ENCODE data around the gene CA10. TPM values are rescaled to one million over a fixed set of nuclear protein-coding genes. Genes with fewer than 3 reads are reported as not detected.

Gene CA10
- total RNA-seq, 4 donors from 2014 or later, result not detected

DNA sequence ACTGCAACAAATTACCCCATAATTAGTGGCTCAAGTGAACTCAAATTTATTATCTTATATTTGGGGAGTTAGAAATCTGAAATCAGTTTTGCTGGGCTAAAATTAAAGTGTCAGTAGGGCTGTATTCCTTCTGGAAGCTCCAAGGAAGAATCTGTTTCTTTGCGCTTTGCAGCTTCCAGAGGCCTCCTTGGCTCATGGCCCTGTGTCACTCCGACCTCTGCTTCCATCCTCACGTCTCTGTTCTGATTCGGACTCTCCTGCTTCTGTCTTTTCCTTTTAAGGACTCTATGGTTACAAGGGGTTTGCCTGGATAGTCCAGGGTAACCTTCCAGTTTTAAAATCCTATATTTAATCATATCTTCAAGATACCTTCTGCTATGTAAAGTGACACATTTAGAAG, 232.1 kb downstream of the CA10 start:
- no peak for TF ChIP-seq POLR2A (IDR thresholded peaks at IDR 0.05; ENCODE audit: low read depth)
- TF ChIP-seq, protein P1, sequence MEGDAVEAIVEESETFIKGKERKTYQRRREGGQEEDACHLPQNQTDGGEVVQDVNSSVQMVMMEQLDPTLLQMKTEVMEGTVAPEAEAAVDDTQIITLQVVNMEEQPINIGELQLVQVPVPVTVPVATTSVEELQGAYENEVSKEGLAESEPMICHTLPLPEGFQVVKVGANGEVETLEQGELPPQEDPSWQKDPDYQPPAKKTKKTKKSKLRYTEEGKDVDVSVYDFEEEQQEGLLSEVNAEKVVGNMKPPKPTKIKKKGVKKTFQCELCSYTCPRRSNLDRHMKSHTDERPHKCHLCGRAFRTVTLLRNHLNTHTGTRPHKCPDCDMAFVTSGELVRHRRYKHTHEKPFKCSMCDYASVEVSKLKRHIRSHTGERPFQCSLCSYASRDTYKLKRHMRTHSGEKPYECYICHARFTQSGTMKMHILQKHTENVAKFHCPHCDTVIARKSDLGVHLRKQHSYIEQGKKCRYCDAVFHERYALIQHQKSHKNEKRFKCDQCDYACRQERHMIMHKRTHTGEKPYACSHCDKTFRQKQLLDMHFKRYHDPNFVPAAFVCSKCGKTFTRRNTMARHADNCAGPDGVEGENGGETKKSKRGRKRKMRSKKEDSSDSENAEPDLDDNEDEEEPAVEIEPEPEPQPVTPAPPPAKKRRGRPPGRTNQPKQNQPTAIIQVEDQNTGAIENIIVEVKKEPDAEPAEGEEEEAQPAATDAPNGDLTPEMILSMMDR (IDR thresholded peaks at IDR 0.05), result no peak
- TF ChIP-seq EP300 (IDR thresholded peaks at IDR 0.05), result no peak
- no peak for TF ChIP-seq POLR2AphosphoS5 (IDR thresholded peaks at IDR 0.05)

DNA sequence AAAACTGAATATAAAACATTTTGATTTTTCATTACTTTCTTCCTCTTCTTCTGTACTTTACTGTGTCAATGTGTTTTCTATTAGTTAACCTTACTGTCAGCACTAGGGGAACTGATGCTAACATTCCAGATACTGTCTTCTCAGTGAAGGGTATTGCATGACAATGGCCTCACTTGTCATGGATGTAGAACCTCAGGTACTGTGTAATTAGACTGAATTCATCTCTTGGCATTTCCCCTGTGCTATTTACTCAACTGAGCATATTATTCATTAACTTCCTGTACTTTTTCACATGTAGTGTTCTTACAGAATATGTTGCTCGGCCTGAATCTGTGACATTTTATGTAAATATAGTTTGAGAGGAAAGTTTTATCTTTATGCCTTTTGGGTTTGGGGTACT, 237.0 kb downstream of the CA10 start:
- Histone ChIP-seq H3K4me1 (no peaks in the 10 kb centered on the region), H3K27ac (replicated peaks in 1 of 4) (no peak overlapping the region), H3K9me3 (no peaks in the 10 kb centered on the region), H3K4me3 (no peak overlapping the region), H3K27me3 (no peaks in the 10 kb centered on the region), H3K36me3 (no peaks in the 10 kb centered on the region)
- intact Hi-C loops (cut with DNase I), result no loop called here
- DNase-seq (ENCODE audit: extremely low spot score), result no peak
- TF ChIP-seq, protein P1 (IDR thresholded peaks at IDR 0.05), result no peak
- TF ChIP-seq POLR2AphosphoS5 (IDR thresholded peaks at IDR 0.05) (no peak), POLR2A (IDR thresholded peaks at IDR 0.05; ENCODE audit: low read depth) (no peak), EP300 (IDR thresholded peaks at IDR 0.05) (no peak)
- 72% methylated on average over 1 of the region's 1 CpG for WGBS

More for the DNA sequence above, 232.1 kb downstream of the CA10 start:
- H3K27me3 ChIP-seq, result no peaks in the 10 kb centered on the region
- no peaks in the 10 kb centered on the region for H3K9me3 ChIP-seq
- WGBS, result 44% methylated on average over 4 of the region's 4 CpGs
- no peak for DNase-seq (ENCODE audit: extremely low spot score)
- H3K27ac ChIP-seq (replicated peaks in 1 of 4), result no peak overlapping the region
- no peak overlapping the region for H3K4me3 ChIP-seq
- intact Hi-C loops (cut with DNase I), result no loop called here
- peaks cover 0 to 8% (median 0%) of the 10 kb centered on the region in 4 donors for H3K4me1 ChIP-seq
- no peaks in the 10 kb centered on the region for H3K36me3 ChIP-seq

DNA sequence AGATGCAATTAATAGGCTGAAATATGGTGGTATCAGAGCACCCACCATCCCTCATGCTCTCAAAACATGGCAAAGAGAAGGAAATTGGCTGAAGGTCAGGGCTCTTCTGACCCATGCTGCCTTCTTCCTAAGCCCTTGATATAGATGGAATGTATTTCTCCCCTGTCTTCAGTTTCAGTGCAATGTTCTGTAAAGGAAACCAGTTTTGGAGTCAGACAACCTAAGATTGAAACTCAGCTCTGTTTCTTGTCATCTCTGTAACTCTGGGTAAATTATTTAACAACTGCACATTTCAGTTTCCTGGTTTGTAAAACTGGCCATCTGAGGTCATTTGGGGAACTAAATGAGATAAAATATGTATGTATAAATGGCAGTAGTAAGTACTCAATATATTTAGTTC, 243.9 kb downstream of the CA10 start:
- Histone ChIP-seq H3K27ac (replicated peaks in 1 of 4) (no peak overlapping the region), H3K36me3 (no peaks in the 10 kb centered on the region), H3K9me3 (no peaks in the 10 kb centered on the region), H3K4me1 (no peaks in the 10 kb centered on the region), H3K27me3 (no peaks in the 10 kb centered on the region), H3K4me3 (no peak overlapping the region)
- TF ChIP-seq POLR2AphosphoS5 (IDR thresholded peaks at IDR 0.05), result no peak
- TF ChIP-seq POLR2A (IDR thresholded peaks at IDR 0.05; ENCODE audit: low read depth), result no peak
- no peak for TF ChIP-seq EP300 (IDR thresholded peaks at IDR 0.05)
- TF ChIP-seq, protein P1 (IDR thresholded peaks at IDR 0.05), result no peak
- intact Hi-C loops (cut with DNase I), result no loop called here
- no peak for DNase-seq (ENCODE audit: extremely low spot score)

DNA sequence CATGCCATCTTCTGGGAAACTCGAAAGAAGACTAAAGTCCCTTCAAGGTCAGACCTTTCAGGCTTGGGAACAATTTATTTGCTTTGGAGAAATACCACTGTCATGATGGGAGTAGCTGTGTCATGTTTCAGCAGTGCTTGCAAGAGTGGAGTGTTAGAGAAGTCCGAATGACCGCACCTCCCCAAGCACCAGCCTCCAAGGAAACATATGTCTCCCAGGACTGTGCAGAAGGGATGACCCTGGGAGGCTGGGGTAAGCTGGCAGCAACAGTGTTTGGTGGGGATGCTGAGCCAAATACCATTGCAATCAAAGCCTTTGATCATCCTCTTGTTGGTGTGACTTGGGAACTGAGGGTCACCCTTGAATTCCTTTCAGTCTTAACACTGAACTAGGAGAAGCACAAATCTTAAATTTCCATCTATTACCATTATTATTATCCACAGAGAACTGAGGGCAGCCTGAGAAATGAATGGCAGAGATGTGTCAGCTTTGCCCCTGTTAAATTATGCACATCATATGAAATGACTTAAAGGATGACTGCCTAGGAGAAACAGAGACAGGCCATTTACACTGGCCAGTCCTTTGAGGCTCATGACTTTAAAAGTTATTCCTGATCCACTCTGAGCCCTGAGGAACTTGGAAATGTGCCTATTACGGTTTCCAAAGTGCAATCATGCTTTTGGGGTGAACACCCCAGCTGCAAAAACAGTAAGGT, 244.9 kb downstream of the CA10 start:
- intact Hi-C loops (cut with DNase I), result no loop called here
- Histone ChIP-seq H3K4me3 (no peak overlapping the region), H3K27me3 (no peaks in the 10 kb centered on the region), H3K4me1 (no peaks in the 10 kb centered on the region), H3K27ac (replicated peaks in 1 of 4) (no peak overlapping the region), H3K9me3 (no peaks in the 10 kb centered on the region), H3K36me3 (no peaks in the 10 kb centered on the region)
- WGBS, result 59% methylated on average over 3 of the region's 4 CpGs
- TF ChIP-seq POLR2AphosphoS5 (IDR thresholded peaks at IDR 0.05), result no peak
- TF ChIP-seq, protein P1 (IDR thresholded peaks at IDR 0.05), result no peak
- no peak for TF ChIP-seq EP300 (IDR thresholded peaks at IDR 0.05)
- no peak for TF ChIP-seq POLR2A (IDR thresholded peaks at IDR 0.05; ENCODE audit: low read depth)
- DNase-seq (ENCODE audit: extremely low spot score), result no peak

DNA sequence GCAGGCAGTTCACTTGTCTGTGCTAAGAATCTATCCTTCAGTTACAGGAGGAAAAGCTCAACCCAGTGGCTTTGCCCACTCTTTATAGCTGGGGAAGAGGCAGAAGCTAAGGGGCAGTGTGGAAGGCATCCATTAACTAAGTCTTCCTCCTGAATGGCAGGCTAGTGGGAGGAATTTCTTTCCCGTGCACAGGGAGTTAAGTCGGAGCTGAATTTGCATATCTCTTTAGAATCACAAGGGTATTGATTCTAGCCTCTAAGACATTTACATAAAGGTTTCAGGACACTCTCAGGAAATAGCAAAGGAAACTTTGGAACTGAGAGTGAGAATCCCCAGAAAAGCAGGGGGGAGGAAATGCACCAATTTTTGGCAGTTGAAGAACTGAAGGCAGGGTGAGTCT, 245.6 kb downstream of the CA10 start:
- Histone ChIP-seq H3K27ac (replicated peaks in 1 of 4) (no peak overlapping the region), H3K36me3 (no peaks in the 10 kb centered on the region), H3K27me3 (no peaks in the 10 kb centered on the region), H3K4me1 (no peaks in the 10 kb centered on the region), H3K9me3 (no peaks in the 10 kb centered on the region), H3K4me3 (no peak overlapping the region)
- no peak for DNase-seq (ENCODE audit: extremely low spot score)
- intact Hi-C loops (cut with DNase I), result no loop called here
- WGBS, result 38% methylated on average over 2 of the region's 2 CpGs
- TF ChIP-seq EP300 (IDR thresholded peaks at IDR 0.05) (no peak), POLR2AphosphoS5 (IDR thresholded peaks at IDR 0.05) (no peak), POLR2A (IDR thresholded peaks at IDR 0.05; ENCODE audit: low read depth) (no peak)
- TF ChIP-seq, protein P1 (IDR thresholded peaks at IDR 0.05), result no peak
